Hepatocyte (in vitro differentiated cells): ENCODE results near the gene AGA. TPM values are rescaled to one million over a fixed set of nuclear protein-coding genes. Genes with fewer than 3 reads are reported as not detected.
A peak's percentile ranks its signal among the peaks of the same experiment; 100 is the strongest.

ENCODE experiments used
- DNase-seq: peaks from one replicate; pipeline ENCODE4 v3.0.0-alpha.2; 2016; ENCODE audit warnings: low spot score
- H2AFZ ChIP-seq: fragments of 200-600 bp; sonication (generic); 2 replicates; pipeline ENCODE4 v1.6.0; 2016; ENCODE audit warnings: antibody characterized with exemption, mild to moderate bottlenecking
- H3K27ac ChIP-seq: fragments of 200-600 bp; sonication (generic); 2 replicates; pipeline ENCODE4 v1.5.1; 2016; ENCODE audit warnings: mild to moderate bottlenecking
- H3K27me3 ChIP-seq: fragments of 200-600 bp; sonication (generic); 2 replicates; pipeline ENCODE4 v1.6.1; 2016
- H3K36me3 ChIP-seq: fragments of 200-600 bp; sonication (generic); replicated peaks from 2 replicates; pipeline ENCODE4 v1.5.1; 2016; ENCODE audit warnings: low read depth; ENCODE audit not compliant: insufficient read depth
- H3K4me1 ChIP-seq: fragments of 200-600 bp; sonication (generic); 2 replicates; pipeline ENCODE4 v1.5.1; 2016; ENCODE audit warnings: mild to moderate bottlenecking, moderate library complexity; ENCODE audit not compliant: insufficient read depth
- H3K4me2 ChIP-seq: fragments of 200-600 bp; sonication (generic); 2 replicates; pipeline ENCODE4 v1.6.0; 2016
- H3K4me3 ChIP-seq: fragments of 200-600 bp; sonication (generic); 2 replicates; pipeline ENCODE4 v1.5.1; 2016; ENCODE audit warnings: mild to moderate bottlenecking
- H3K79me2 ChIP-seq: fragments of 200-600 bp; sonication (generic); 2 replicates; pipeline ENCODE4 v1.6.0; 2017; ENCODE audit warnings: mild to moderate bottlenecking
- H3K9me2 ChIP-seq: fragments of 200-600 bp; sonication (generic); replicated peaks from 2 replicates; pipeline ENCODE4 v1.6.0; 2017; ENCODE audit warnings: mild to moderate bottlenecking; ENCODE audit not compliant: insufficient read depth
- H3K9me3 ChIP-seq: fragments of 200-600 bp; sonication (generic); 2 replicates; pipeline ENCODE4 v1.5.1; 2016; ENCODE audit warnings: low read depth, mild to moderate bottlenecking
- H4K20me1 ChIP-seq: fragments of 200-600 bp; sonication (generic); 2 replicates; pipeline ENCODE4 v1.6.0; 2016; ENCODE audit warnings: mild to moderate bottlenecking; ENCODE audit not compliant: insufficient read depth, poor library complexity, severe bottlenecking
- CTCF ChIP-seq: fragments of 200-600 bp; sonication (generic); IDR thresholded peaks from 2 replicates; pipeline ENCODE4 v1.5.1; 2016; ENCODE audit warnings: antibody characterized with exemption, mild to moderate bottlenecking; ENCODE audit not compliant: poor library complexity
- EZH2 ChIP-seq: fragments of 200-600 bp; sonication (generic); IDR thresholded peaks from 2 replicates; pipeline ENCODE4 v1.6.1; 2016; ENCODE audit warnings: antibody characterized with exemption, mild to moderate bottlenecking, borderline replicate concordance
- EZH2phosphoT487 ChIP-seq: fragments of 200-600 bp; sonication (generic); IDR thresholded peaks from one replicate; pipeline ENCODE4 v1.6.1; 2018; ENCODE audit warnings: antibody characterized with exemption, mild to moderate bottlenecking, low read depth, moderate library complexity; ENCODE audit not compliant: unreplicated experiment, severe bottlenecking
- WGBS: methylation state at CpG from one replicate; pipeline ENCODE4 v1.1.6; 2016; ENCODE audit warnings: low lambda C conversion rate; ENCODE audit errors: missing lambda C conversion rate; 5-methylcytosine and 5-hydroxymethylcytosine counted together
- polyA plus RNA-seq: library from polyadenylated mRNA; unstranded; fragments of >200 nt; fragmentation: Nextera tagmentation; extraction: Ambion mirVana; gene quantifications from 2 replicates; pipeline ENCODE4 v1.2.1, GENCODE V29; 2016
- total RNA-seq: library from RNA; depleted of rRNA; stranded (reverse); fragments of >200 nt; gene quantifications from 2 replicates; pipeline ENCODE4 v1.2.3, GENCODE V29; 2014

The AGA gene
- total RNA-seq (24.8 and 43.8 TPM in 2 replicates), polyA plus RNA-seq (17.7 and 29.5 TPM in 2 replicates)

DNA sequence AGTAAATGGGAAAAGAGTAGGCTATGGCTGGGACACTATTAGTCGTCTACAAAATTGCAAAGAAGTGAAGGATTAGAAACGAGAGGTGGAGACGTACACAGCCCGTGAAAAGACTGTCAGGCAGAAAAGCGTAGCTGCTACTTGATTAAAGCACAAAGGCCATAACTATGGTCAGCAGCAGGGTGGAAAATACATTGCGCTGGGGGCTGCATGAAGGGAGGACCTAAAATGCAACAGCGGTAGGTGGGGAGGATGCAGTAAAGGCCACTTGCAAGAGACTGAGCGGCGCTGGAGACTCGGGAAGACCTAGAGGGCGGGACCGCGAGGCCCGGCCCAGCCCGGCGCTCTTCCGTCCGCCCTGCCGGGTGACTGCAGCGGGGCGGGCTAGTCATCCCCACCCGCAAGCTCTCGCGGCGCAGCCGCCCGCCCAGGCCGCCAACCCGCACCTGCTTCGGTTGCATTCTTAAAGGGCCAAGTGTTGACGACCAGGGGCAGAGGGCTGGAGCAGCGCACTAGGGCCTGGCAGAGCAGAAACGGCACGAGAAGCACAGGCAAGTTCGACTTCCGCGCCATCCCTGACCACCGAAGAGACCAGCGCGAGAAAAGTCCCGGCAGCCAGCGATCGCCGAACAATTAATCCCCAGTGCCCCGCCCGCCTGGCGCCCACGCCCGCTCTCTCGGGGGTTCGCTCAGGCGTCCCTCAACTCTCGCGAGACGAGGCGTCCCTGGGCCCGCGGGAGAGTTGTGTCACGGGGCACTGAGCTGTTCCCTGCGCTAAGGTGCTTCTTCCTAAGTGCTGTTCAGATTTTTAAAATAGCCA is at the start of gene AGA:
Gene AGA, minus strand, starts transcription at position 635 of the 820 bp plus-strand sequence. Its CDS starts 62 bp downstream, at position 573.
- H3K4me2 ChIP-seq: peak within 1 kb of the TSS; percentile 78
- TF ChIP-seq EZH2phosphoT487 (no peak), CTCF (no peak), EZH2 (no peak)

DNA sequence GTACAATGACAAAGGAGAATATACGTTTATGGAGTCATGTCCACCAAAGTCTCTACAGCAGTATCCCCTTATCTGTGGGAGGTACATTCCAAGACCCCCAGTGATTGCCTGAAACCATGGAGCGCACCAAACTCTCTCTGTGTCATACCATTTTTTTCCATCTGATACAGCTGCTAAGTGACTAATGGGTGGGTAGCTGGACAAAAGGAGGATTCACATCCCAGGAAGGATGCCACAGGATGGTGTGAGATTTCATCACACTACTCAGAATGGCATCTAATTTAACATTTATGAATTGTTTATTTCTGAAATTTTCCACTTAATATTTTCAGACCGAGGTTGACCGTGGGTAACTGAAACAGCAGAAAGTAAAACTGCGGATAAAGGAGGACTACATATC is 49.8 kb upstream of the AGA start:
- Histone ChIP-seq H3K4me1 (no peaks in the 10 kb centered on the region), H2AFZ (no peak overlapping the region), H3K79me2 (no peaks in the 10 kb centered on the region), H4K20me1 (no peaks in the 10 kb centered on the region), H3K9me3 (no peaks in the 10 kb centered on the region), H3K36me3 (no peaks in the 10 kb centered on the region), H3K4me3 (no peak overlapping the region), H3K27me3 (no peaks in the 10 kb centered on the region), H3K4me2 (no peak overlapping the region), H3K9me2 (no peaks in the 10 kb centered on the region), H3K27ac (no peak overlapping the region)
- TF ChIP-seq CTCF (no peak), EZH2phosphoT487 (no peak)
- no peak for DNase-seq
- WGBS: 85% methylated on average over 5 of the region's 5 CpGs

More for the DNA sequence above, at the start of gene AGA:
- peak; percentile 98 for DNase-seq
- Histone ChIP-seq H2AFZ (peak within 1 kb of the TSS; percentile 95), H3K4me3 (peak within 1 kb of the TSS; percentile 50), H3K36me3 (no peaks in the 10 kb centered on the region), H3K79me2 (no peaks in the 10 kb centered on the region), H3K9me3 (no peaks in the 10 kb centered on the region), H3K27ac (peak within 1 kb of the TSS; percentile 91), H3K27me3 (no peaks in the 10 kb centered on the region), H4K20me1 (no peaks in the 10 kb centered on the region), H3K4me1 (peaks cover 10% of the 10 kb centered on the region), H3K9me2 (no peaks in the 10 kb centered on the region)
- WGBS: 1% methylated on average over 60 of the region's 60 CpGs

DNA sequence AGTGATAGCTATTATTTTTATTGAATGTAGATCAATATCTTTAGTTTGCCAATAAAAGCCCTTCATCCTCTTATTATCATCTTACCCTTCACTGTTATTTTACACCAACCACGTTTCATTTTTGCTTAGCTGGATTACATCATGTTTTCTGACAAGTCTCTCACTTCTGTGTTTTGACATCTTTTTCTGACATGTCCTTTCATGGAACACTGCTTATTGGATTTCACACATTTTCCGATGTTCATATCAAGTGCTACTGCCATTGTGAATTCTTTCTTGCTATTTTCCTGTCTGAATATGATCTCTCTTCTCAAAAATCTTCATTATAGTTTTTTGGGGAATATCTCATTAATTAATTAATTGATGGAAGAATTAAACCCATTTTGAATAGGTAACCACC is 48.5 kb upstream of the AGA start:
- TF ChIP-seq CTCF (no peak), EZH2 (no peak), EZH2phosphoT487 (no peak)
- no peak overlapping the region for H3K4me3 ChIP-seq

More for the DNA sequence above, 48.5 kb upstream of the AGA start:
- 80% methylated on average over 2 of the region's 2 CpGs for WGBS
- Histone ChIP-seq H3K27ac (no peak overlapping the region), H4K20me1 (no peaks in the 10 kb centered on the region), H3K79me2 (no peaks in the 10 kb centered on the region), H3K36me3 (no peaks in the 10 kb centered on the region), H3K9me2 (no peaks in the 10 kb centered on the region), H3K27me3 (no peaks in the 10 kb centered on the region), H3K9me3 (no peaks in the 10 kb centered on the region), H3K4me1 (no peaks in the 10 kb centered on the region), H2AFZ (no peak overlapping the region), H3K4me2 (no peak overlapping the region)
- DNase-seq: no peak
